ENCODE results near the gene C11orf16. TPM values are rescaled to one million over a fixed set of nuclear protein-coding genes. Genes with fewer than 3 reads are reported as not detected.
"Not testable (repeated sequence)": the region's sequence is repeated elsewhere in the genome, so short reads cannot be mapped to it uniquely, and the experiment has no call there.

Gene C11orf16
- total RNA-seq, 4 donors from 2014 or later: not detected

DNA sequence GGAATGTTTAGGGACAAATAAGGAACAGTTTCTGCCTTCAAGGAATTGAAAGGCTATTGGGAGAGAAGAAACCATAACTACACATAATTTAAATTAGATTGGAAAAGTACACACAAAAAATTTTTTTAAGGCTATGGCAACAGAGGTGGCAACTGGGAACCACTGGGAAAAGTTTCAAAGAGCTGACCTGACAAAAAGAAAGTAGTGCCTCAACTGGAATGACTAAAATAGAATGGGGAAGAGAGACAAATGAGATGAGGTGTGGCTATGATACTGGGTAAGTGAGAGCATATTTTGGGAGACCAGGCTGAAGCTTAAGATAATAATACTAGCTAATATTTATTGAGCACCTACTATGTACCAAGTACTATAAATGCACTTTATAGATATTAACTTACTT, 24.6 kb downstream of the C11orf16 start:
- TF ChIP-seq POLR2A (IDR thresholded peaks at IDR 0.05): no peak
- TF ChIP-seq, protein P1, sequence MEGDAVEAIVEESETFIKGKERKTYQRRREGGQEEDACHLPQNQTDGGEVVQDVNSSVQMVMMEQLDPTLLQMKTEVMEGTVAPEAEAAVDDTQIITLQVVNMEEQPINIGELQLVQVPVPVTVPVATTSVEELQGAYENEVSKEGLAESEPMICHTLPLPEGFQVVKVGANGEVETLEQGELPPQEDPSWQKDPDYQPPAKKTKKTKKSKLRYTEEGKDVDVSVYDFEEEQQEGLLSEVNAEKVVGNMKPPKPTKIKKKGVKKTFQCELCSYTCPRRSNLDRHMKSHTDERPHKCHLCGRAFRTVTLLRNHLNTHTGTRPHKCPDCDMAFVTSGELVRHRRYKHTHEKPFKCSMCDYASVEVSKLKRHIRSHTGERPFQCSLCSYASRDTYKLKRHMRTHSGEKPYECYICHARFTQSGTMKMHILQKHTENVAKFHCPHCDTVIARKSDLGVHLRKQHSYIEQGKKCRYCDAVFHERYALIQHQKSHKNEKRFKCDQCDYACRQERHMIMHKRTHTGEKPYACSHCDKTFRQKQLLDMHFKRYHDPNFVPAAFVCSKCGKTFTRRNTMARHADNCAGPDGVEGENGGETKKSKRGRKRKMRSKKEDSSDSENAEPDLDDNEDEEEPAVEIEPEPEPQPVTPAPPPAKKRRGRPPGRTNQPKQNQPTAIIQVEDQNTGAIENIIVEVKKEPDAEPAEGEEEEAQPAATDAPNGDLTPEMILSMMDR (IDR thresholded peaks at IDR 0.05 in 4 of 5, conservative IDR thresholded peaks at IDR 0.05 in 1 of 5): no peak
- intact Hi-C loops (cut with DNase I; ENCODE audit: low total_unique reads) (no loop called here), in situ Hi-C loops (cut with MboI; ENCODE audit: low sequenced_read_pairs in 4 of 4) (loop anchor here in 1 of 4 donors (25.0 kb wide), 1 partner anchor 221 kb away; the partner anchor contains the start of genes RPL27A and TRIM66)

DNA sequence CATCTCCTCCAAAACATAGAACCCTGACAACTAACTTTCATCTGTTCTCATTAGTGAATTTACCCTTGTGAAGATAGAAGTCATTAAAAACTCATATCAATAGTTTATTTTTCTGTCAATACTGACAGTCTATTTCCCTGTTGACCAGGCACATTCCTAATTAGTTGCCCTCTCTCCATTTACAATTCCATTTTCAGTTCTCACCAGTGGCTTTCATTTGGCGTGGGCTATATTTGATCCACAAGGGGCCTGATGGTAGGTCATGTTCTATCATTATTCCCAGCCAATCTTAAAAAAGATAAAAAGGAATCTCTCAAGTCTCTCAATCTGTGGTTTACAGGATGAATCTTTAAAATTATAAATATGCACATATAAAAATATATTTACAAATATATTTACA, 25.6 kb downstream of the C11orf16 start:
- H3K9me3 ChIP-seq: no peaks in the 10 kb centered on the region
- in situ Hi-C loops (cut with MboI; ENCODE audit: low sequenced_read_pairs in 4 of 4) (loop anchor here in 1 of 4 donors (25.0 kb wide), 1 partner anchor 220 kb away; the partner anchor contains the start of genes RPL27A and TRIM66), intact Hi-C loops (cut with DNase I; ENCODE audit: low total_unique reads) (no loop called here)
- no peak for TF ChIP-seq POLR2A (IDR thresholded peaks at IDR 0.05)
- TF ChIP-seq, protein P1 (IDR thresholded peaks at IDR 0.05 in 4 of 5, conservative IDR thresholded peaks at IDR 0.05 in 1 of 5): no peak
- no peak overlapping the region for H3K4me3 ChIP-seq
- DNase-seq (no peak), ATAC-seq (no peak)
- H3K36me3 ChIP-seq: no peaks in the 10 kb centered on the region
- peaks cover 5 to 11% of the 10 kb centered on the region in 2 donors for H3K4me1 ChIP-seq
- no peaks in the 10 kb centered on the region for H3K27me3 ChIP-seq
- no peak overlapping the region for H3K27ac ChIP-seq

More for the DNA sequence above, 24.6 kb downstream of the C11orf16 start:
- Histone ChIP-seq H3K4me1 (peaks cover 10 to 16% of the 10 kb centered on the region in 2 donors), H3K36me3 (no peaks in the 10 kb centered on the region), H3K27ac (no peak overlapping the region), H3K9me3 (no peaks in the 10 kb centered on the region), H3K27me3 (no peaks in the 10 kb centered on the region), H3K4me3 (no peak overlapping the region)
- ATAC-seq (no peak), DNase-seq (no peak)

DNA sequence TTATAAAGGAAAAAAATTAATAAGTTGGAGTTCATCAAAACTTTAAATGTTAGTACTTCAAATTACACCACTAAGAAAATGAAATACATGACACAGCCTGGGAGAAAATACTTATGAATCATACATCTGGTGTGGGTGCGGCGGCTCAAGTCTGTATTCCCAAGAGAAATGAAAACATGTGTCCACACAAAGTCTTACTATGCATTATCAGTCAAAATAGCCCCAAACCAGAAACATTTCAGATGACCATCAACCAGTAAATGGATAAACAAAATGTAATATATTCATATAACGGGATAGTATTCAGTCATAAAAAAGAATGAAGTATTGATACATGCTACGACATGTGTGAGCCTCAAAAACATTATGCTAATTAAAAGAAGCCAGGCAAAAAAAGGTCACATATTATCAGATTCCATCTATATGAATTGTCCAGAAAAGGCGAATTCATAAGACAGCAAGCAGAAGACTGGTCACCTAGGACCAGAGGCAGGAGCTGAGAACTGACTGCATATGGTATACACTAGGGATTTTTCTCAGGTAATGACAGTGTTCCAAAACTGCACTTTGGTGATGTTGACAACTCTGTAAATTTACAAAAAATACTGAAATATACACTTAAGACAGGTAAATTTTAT, 27.1 kb downstream of the C11orf16 start:
- DNase-seq (no peak), ATAC-seq (no peak)
- peaks cover 5 to 7% of the 10 kb centered on the region in 2 donors for H3K4me1 ChIP-seq
- in situ Hi-C loops (cut with MboI; ENCODE audit: low sequenced_read_pairs in 4 of 4) (loop anchor here in 1 of 4 donors (25.0 kb wide), 1 partner anchor 218 kb away; the partner anchor contains the start of genes RPL27A and TRIM66), intact Hi-C loops (cut with DNase I; ENCODE audit: low total_unique reads) (no loop called here)
- no peak overlapping the region for H3K27ac ChIP-seq
- no peak overlapping the region for H3K4me3 ChIP-seq
- no peaks in the 10 kb centered on the region for H3K36me3 ChIP-seq
- no peak for TF ChIP-seq POLR2A (IDR thresholded peaks at IDR 0.05)
- TF ChIP-seq, protein P1 (IDR thresholded peaks at IDR 0.05 in 4 of 5, conservative IDR thresholded peaks at IDR 0.05 in 1 of 5): no peak
- H3K27me3 ChIP-seq: no peaks in the 10 kb centered on the region
- no peaks in the 10 kb centered on the region for H3K9me3 ChIP-seq

DNA sequence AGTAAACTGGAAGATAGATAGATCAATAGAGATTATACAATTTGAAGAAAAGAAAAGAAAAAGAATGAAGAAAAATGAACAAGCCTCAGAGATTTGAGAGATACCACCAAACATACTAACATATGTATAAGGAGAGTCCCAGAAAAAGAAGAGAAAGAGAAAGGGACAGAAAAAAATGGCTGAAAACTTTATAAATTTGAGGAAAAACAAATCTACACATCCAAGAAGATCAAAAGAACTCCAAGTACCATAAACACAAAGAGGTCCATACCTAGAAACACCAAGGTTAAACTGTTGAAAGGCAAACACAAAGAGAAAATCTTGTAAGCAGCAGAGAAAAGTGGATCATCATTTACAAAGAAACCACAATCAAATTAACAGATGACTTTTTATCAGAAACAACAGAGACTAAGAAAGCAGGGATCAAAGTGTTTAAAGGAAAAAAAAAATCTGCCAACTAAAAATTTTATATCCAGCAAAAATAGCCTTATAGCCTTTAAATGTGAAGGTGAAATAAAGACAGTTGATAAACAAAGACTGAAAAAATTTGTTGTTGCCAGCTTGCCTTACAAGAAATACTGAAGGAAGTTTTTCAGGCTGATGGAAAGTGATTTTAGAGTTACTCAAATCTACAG, 33.5 kb downstream of the C11orf16 start:
- no peak overlapping the region for H3K4me3 ChIP-seq
- intact Hi-C loops (cut with DNase I; ENCODE audit: low total_unique reads): no loop called here
- no peak overlapping the region for H3K27ac ChIP-seq
- peaks cover 0 to 6% (median 3%) of the 10 kb centered on the region in 3 donors for H3K9me3 ChIP-seq
- no peaks in the 10 kb centered on the region for H3K36me3 ChIP-seq
- TF ChIP-seq POLR2A (IDR thresholded peaks at IDR 0.05): no peak
- TF ChIP-seq, protein P1 (IDR thresholded peaks at IDR 0.05 in 4 of 5, conservative IDR thresholded peaks at IDR 0.05 in 1 of 5): no peak
- H3K27me3 ChIP-seq: no peaks in the 10 kb centered on the region
- ATAC-seq: no peak
- no peaks in the 10 kb centered on the region for H3K4me1 ChIP-seq
- no peak for DNase-seq
- in situ Hi-C loops (cut with MboI; ENCODE audit: low sequenced_read_pairs in 4 of 4): no loop called here

DNA sequence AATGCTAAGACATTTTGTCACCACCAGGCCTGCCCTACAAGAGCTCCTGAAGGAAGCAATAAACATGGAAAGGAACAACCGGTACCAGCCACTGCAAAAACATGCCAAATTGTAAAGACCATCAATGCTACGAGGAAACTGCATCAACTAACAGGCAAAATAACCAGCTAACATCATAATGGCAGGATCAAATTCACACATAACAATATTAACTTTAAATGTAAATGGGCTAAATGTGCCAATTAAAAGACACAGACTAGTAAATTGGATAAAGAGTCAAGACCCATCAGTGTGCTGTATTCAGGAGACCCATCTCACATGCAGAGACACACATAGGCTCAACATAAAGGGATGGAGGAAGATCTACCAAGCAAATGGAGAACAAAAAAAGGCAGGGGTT, 41.6 kb downstream of the C11orf16 start:
- H3K4me3 ChIP-seq; ATAC-seq; H3K27ac ChIP-seq; H3K36me3 ChIP-seq; DNase-seq; H3K27me3 ChIP-seq; H3K9me3 ChIP-seq; in situ Hi-C loops (cut with MboI; ENCODE audit: low sequenced_read_pairs in 4 of 4); H3K4me1 ChIP-seq; intact Hi-C loops (cut with DNase I; ENCODE audit: low total_unique reads): not testable (repeated sequence)
